Measurements from ENCODE around the gene C9orf153. TPM values are rescaled to one million over a fixed set of nuclear protein-coding genes. Genes with fewer than 3 reads are reported as not detected.

The C9orf153 gene
- total RNA-seq, 1 donor from 2014 or later = 1.1 TPM

DNA sequence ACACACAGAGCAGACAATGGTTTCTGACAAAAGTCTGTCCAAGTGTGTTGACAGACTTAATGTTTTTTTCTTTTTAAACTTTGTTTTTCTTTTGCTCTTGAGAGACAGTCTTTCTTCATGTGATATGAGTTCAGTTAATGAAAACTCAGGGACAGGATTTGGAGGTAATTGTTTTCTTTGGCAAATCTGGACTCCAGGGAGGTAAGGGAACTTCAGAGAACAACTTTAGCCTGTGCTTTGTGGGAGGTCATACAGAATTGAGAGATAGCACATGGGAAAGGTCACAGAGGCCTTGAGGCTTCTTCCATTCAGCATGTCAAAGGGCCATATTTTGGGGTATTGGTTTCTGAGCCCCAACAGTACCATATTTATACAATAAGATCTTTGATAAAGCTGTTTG lies 9.3 kb downstream of the C9orf153 start:
- Mint-ChIP-seq H3K4me1 (ENCODE audit: unreplicated experiment) (no peaks in the 10 kb centered on the region), H3K4me3 (no peak overlapping the region), H3K36me3 (peaks cover 3% of the 10 kb centered on the region), H3K9me3 (no peaks in the 10 kb centered on the region), H3K27me3 (no peaks in the 10 kb centered on the region), H3K27ac (no peak overlapping the region)
- DNase-seq (ENCODE audit: extremely low spot score, unreplicated experiment) = no peak
- TF ChIP-seq, protein P1, sequence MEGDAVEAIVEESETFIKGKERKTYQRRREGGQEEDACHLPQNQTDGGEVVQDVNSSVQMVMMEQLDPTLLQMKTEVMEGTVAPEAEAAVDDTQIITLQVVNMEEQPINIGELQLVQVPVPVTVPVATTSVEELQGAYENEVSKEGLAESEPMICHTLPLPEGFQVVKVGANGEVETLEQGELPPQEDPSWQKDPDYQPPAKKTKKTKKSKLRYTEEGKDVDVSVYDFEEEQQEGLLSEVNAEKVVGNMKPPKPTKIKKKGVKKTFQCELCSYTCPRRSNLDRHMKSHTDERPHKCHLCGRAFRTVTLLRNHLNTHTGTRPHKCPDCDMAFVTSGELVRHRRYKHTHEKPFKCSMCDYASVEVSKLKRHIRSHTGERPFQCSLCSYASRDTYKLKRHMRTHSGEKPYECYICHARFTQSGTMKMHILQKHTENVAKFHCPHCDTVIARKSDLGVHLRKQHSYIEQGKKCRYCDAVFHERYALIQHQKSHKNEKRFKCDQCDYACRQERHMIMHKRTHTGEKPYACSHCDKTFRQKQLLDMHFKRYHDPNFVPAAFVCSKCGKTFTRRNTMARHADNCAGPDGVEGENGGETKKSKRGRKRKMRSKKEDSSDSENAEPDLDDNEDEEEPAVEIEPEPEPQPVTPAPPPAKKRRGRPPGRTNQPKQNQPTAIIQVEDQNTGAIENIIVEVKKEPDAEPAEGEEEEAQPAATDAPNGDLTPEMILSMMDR (conservative IDR thresholded peaks at IDR 0.05) = no peak

DNA sequence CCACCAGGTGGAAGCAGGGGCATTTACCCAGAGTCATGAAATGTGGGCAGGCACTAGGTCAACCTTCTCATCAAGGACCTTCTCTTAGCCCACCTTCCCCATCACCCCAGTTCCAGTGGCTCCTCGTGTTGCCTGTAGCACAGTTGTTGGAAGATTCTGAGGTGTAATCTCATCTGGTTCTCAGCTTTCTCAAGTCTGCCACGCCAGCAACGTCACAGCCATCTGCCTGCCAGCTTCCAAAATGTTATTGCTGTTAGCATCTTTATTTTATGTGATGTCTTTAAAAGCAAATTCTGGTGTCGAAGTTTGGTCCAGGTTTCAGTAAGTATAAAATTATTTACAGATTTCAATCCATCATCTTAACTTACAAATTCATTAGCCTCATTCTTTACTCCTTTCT lies 10.7 kb downstream of the C9orf153 start:
- no peak for DNase-seq (ENCODE audit: extremely low spot score, unreplicated experiment)
- no peak overlapping the region for H3K27ac Mint-ChIP-seq
- H3K36me3 Mint-ChIP-seq = no peaks in the 10 kb centered on the region
- H3K4me3 Mint-ChIP-seq = no peak overlapping the region
- TF ChIP-seq, protein P1 (conservative IDR thresholded peaks at IDR 0.05) = no peak
- H3K4me1 Mint-ChIP-seq (ENCODE audit: unreplicated experiment) = no peaks in the 10 kb centered on the region
- H3K27me3 Mint-ChIP-seq = no peaks in the 10 kb centered on the region
- H3K9me3 Mint-ChIP-seq = no peaks in the 10 kb centered on the region

DNA sequence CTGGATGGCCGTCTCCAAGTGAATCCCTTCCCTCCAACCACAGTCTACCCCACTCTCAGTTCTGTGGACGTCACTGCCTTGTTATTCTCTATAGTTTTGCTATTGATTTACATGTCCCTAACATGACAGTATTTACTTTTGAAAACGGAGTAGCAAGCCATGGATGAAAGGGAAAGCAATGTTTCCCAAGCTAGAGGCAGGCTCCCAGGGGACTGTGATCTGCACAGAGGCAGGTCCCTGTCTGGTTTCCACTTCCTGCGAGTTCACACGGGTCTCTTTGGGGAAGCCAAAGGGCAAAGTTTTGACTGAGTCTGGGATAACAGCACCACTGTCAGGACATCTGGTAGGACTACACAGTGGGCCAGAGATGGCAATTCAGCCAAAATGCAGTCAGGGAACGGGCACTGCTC lies 12.7 kb downstream of the C9orf153 start:
- Mint-ChIP-seq H3K9me3 (no peaks in the 10 kb centered on the region), H3K27me3 (no peaks in the 10 kb centered on the region), H3K27ac (no peak overlapping the region)

DNA sequence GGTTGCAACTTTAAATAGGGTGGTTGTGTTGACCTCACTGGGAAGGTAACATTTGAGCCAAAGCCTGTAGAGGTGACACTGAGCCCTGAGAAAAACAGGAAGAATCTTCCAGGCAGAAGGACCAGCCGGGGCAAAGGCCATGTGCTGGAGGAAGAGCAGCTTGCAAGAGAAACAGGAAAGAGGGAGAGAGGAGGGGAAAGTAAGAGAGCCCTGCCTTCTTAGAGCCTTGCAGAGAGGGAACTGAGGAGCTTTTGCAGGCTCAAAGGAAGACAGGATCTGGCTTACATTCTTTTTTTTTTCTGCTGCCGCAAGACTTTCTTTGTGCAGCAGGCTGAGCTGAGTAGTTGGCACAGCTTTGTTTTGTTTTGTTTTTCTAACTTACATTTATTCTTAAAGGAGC lies 17.4 kb downstream of the C9orf153 start:
- H3K4me3 Mint-ChIP-seq = no peak overlapping the region
- TF ChIP-seq, protein P1 (conservative IDR thresholded peaks at IDR 0.05) = no peak
- H3K27me3 Mint-ChIP-seq = no peaks in the 10 kb centered on the region
- no peak for DNase-seq (ENCODE audit: extremely low spot score, unreplicated experiment)
- no peak overlapping the region for H3K27ac Mint-ChIP-seq
- peaks cover 5% of the 10 kb centered on the region for H3K4me1 Mint-ChIP-seq (ENCODE audit: unreplicated experiment)
- no peaks in the 10 kb centered on the region for H3K36me3 Mint-ChIP-seq
- no peaks in the 10 kb centered on the region for H3K9me3 Mint-ChIP-seq

More for the DNA sequence above, 12.7 kb downstream of the C9orf153 start:
- H3K36me3 Mint-ChIP-seq = no peaks in the 10 kb centered on the region
- TF ChIP-seq, protein P1 (conservative IDR thresholded peaks at IDR 0.05) = peak; percentile 50
- peaks cover 4% of the 10 kb centered on the region for H3K4me1 Mint-ChIP-seq (ENCODE audit: unreplicated experiment)
- DNase-seq (ENCODE audit: extremely low spot score, unreplicated experiment) = no peak
- no peak overlapping the region for H3K4me3 Mint-ChIP-seq

GRCh38 chr9:86241216-86241615 lies 18.2 kb downstream of the C9orf153 start:
- H3K4me3 Mint-ChIP-seq = no peak overlapping the region
- peaks cover 5% of the 10 kb centered on the region for H3K4me1 Mint-ChIP-seq (ENCODE audit: unreplicated experiment)
- no peak overlapping the region for H3K27ac Mint-ChIP-seq
- DNase-seq (ENCODE audit: extremely low spot score, unreplicated experiment) = no peak
- H3K36me3 Mint-ChIP-seq = no peaks in the 10 kb centered on the region
- no peaks in the 10 kb centered on the region for H3K9me3 Mint-ChIP-seq
- H3K27me3 Mint-ChIP-seq = no peaks in the 10 kb centered on the region
- TF ChIP-seq, protein P1 (conservative IDR thresholded peaks at IDR 0.05) = no peak
